ENCODE measurements around the gene GYG1. TPM values are rescaled to one million over a fixed set of nuclear protein-coding genes. Genes with fewer than 3 reads are reported as not detected.

GYG1 gene
- total RNA-seq, 1 experiment from 2014 or later, result 28.0 TPM

- no peak overlapping the region for H3K4me3 Mint-ChIP-seq (ENCODE audit: unreplicated experiment)
- no peak for DNase-seq
- H3K9me3 ChIP-seq, result no peaks in the 10 kb centered on the region
- no peaks in the 10 kb centered on the region for H3K27me3 Mint-ChIP-seq (ENCODE audit: insufficient read depth, unreplicated experiment)
- CTCF ChIA-PET, result no interaction called here
- no TSS peak for BruUV-seq (replicated peaks)
- H3K36me3 Mint-ChIP-seq (ENCODE audit: insufficient read depth, unreplicated experiment), result peaks cover 8% of the 10 kb centered on the region
- intact Hi-C loops (cut with micrococcal nuclease; ENCODE audit: unreplicated experiment), result no loop called here
- H3K4me1 ChIP-seq, result no peaks in the 10 kb centered on the region
- no peak for TF ChIP-seq CTCF (IDR thresholded peaks at IDR 0.05; ENCODE audit: insufficient read depth in 1 of 2, low read depth in 1 of 2, low read length in 1 of 2, severe bottlenecking in 1 of 2, unreplicated experiment in 1 of 2)
- H3K4me1 Mint-ChIP-seq (ENCODE audit: low read depth, unreplicated experiment), result no peaks in the 10 kb centered on the region
- H3K4me3 ChIP-seq (ENCODE audit: low read depth, low read length), result no peak overlapping the region
- POLR2A ChIA-PET, result no interaction called here
- H3K27ac Mint-ChIP-seq (ENCODE audit: unreplicated experiment), result no peak overlapping the region
- H3K9me3 Mint-ChIP-seq (ENCODE audit: unreplicated experiment), result no peaks in the 10 kb centered on the region
- H3K36me3 ChIP-seq (ENCODE audit: control insufficient read depth, insufficient read depth, low read length), result no peaks in the 10 kb centered on the region; the same call in 1 of the 2 replicates
- H3K27me3 ChIP-seq (replicated peaks; ENCODE audit: control insufficient read depth, insufficient read depth, low read length), result no peaks in the 10 kb centered on the region
Observed at GRCh38 chr3:149016242-149016641, 24.9 kb downstream of the GYG1 start.

- Histone ChIP-seq H3K9me3 (no peaks in the 10 kb centered on the region), H3K27me3 (replicated peaks; ENCODE audit: control insufficient read depth, insufficient read depth, low read length) (no peaks in the 10 kb centered on the region), H3K4me3 (ENCODE audit: low read depth, low read length) (no peak overlapping the region), H3K4me1 (no peaks in the 10 kb centered on the region), H3K36me3 (ENCODE audit: control insufficient read depth, insufficient read depth, low read length) (no peaks in the 10 kb centered on the region)
- no peaks in the 10 kb centered on the region for H3K9me3 Mint-ChIP-seq (ENCODE audit: unreplicated experiment)
- TF ChIP-seq CTCF (IDR thresholded peaks at IDR 0.05; ENCODE audit: insufficient read depth in 1 of 2, low read depth in 1 of 2, low read length in 1 of 2, severe bottlenecking in 1 of 2, unreplicated experiment in 1 of 2), result no peak
- H3K36me3 Mint-ChIP-seq (ENCODE audit: insufficient read depth, unreplicated experiment), result peaks cover 8% of the 10 kb centered on the region
- ChIA-PET CTCF (no interaction called here), POLR2A (no interaction called here)
- DNase-seq, result no peak
- no peaks in the 10 kb centered on the region for H3K27me3 Mint-ChIP-seq (ENCODE audit: insufficient read depth, unreplicated experiment)
- intact Hi-C loops (cut with micrococcal nuclease; ENCODE audit: unreplicated experiment), result no loop called here
- no peak overlapping the region for H3K27ac Mint-ChIP-seq (ENCODE audit: unreplicated experiment)
- BruUV-seq (replicated peaks), result no TSS peak
- H3K4me1 Mint-ChIP-seq (ENCODE audit: low read depth, unreplicated experiment), result no peaks in the 10 kb centered on the region
- no peak overlapping the region for H3K4me3 Mint-ChIP-seq (ENCODE audit: unreplicated experiment)
Observed at GRCh38 chr3:149016669-149017541, 25.6 kb downstream of the GYG1 start.

- Histone ChIP-seq H3K36me3 (ENCODE audit: control insufficient read depth, insufficient read depth, low read length) (no peaks in the 10 kb centered on the region), H3K4me1 (no peaks in the 10 kb centered on the region), H3K27me3 (replicated peaks; ENCODE audit: control insufficient read depth, insufficient read depth, low read length) (no peaks in the 10 kb centered on the region), H3K4me3 (ENCODE audit: low read depth, low read length) (no peak overlapping the region), H3K9me3 (no peaks in the 10 kb centered on the region)
- H3K4me3 Mint-ChIP-seq (ENCODE audit: unreplicated experiment), result no peak overlapping the region
- DNase-seq, result no peak
- no peaks in the 10 kb centered on the region for H3K4me1 Mint-ChIP-seq (ENCODE audit: low read depth, unreplicated experiment)
- intact Hi-C loops (cut with micrococcal nuclease; ENCODE audit: unreplicated experiment), result no loop called here
- peaks cover 8% of the 10 kb centered on the region for H3K36me3 Mint-ChIP-seq (ENCODE audit: insufficient read depth, unreplicated experiment)
- BruUV-seq (replicated peaks), result no TSS peak
- H3K9me3 Mint-ChIP-seq (ENCODE audit: unreplicated experiment), result no peaks in the 10 kb centered on the region
- no peak overlapping the region for H3K27ac Mint-ChIP-seq (ENCODE audit: unreplicated experiment)
- POLR2A ChIA-PET, result no interaction called here
- no peaks in the 10 kb centered on the region for H3K27me3 Mint-ChIP-seq (ENCODE audit: insufficient read depth, unreplicated experiment)
- CTCF ChIA-PET, result no interaction called here
- no peak for TF ChIP-seq CTCF (IDR thresholded peaks at IDR 0.05; ENCODE audit: insufficient read depth in 1 of 2, low read depth in 1 of 2, low read length in 1 of 2, severe bottlenecking in 1 of 2, unreplicated experiment in 1 of 2)
Observed at GRCh38 chr3:149018247-149018646, 26.9 kb downstream of the GYG1 start.

Data from Caco-2 (cell line).